HL-60/S4 (cell line): ENCODE data around the gene NSUN5.
"Not testable (repeated sequence)": the region's sequence is repeated elsewhere in the genome, so short reads cannot be mapped to it uniquely, and the experiment has no call there.

Experiments used
- in situ Hi-C: fragments of 300-500 bp; cut with MboI; formaldehyde crosslinking; loops from 2 replicates; pipeline ENCODE4 v1.14.3; 2022; ENCODE audit warnings: low sequenced_read_pairs

NSUN5 gene

GRCh38 chr7:73297235-73297634 lies 11.4 kb downstream of the NSUN5 start:
- in situ Hi-C loops = not testable (repeated sequence)

GRCh38 chr7:73277210-73277609 lies 31.4 kb downstream of the NSUN5 start:
- in situ Hi-C loops = not testable (repeated sequence)

- in situ Hi-C loops = not testable (repeated sequence)
Measured at GRCh38 chr7:73267813-73268212, 40.8 kb downstream of the NSUN5 start.

DNA sequence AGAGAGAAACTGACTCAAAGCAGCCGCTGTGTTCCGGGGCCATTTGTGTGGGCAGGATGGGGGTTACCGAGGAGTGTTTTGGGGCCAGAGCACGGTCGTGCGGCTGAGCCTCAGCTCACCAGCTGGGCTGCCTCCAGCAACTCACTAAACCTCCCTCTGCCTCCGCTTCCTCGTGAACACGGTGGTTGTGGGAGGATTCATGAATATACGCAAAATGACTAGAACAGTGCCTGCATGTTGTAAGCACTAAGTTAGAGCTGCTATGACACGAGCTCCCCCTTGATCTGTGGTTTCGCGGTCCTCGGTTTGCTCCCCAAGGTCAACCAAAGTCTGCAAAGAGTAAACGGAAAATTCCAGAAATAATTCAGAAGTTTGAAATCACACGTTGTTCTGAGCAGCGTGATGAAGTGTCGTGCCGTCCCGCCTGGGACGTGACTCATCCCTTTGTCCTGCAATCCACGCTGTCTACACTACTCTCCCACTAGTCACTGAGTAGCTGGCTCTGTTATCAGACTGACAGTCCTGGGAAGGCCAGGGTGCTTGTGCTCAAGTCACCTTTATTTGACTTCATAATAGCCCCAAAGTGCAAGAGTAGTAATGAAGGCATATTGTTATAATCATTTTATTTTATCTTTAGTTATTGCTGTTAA lies 41.8 kb downstream of the NSUN5 start:
- in situ Hi-C loops = not testable (repeated sequence)

- in situ Hi-C loops = not testable (repeated sequence)
Measured at GRCh38 chr7:73262416-73262815, 46.2 kb downstream of the NSUN5 start.
